ENCODE data around the gene NDUFA3.
A peak's percentile ranks its signal among the peaks of the same experiment; 100 is the strongest.

NDUFA3 gene

DNA sequence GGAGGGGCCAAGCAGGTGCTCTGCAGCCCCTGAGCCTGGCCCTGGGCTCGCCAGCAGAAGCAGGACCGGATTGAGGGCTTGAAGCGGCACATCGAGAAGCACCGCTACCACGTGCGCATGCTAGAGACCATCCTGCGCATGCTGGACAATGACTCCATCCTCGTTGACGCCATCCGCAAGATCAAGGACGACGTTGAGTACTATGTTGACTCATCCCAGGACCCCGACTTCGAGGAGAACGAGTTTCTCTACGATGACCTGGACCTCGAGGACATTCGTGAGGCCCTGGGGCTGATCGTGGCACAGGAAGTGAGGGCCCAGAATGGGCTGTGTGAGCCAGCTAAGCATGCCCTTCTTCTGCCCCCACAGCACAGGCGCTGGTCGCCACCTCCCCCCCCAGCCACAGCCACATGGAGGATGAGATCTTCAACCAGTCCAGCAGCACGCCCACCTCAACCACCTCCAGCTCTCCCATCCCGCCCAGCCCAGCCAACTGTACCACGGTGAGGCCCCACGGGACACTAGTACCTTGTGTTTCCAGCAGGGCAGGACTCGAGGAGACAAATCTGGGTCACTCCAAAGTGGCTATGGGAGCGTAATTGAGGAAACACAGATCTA lies 43.0 kb downstream of the NDUFA3 start:
- H3K4me3 Mint-ChIP-seq = no peak overlapping the region
- no peak overlapping the region for H3K27ac Mint-ChIP-seq
- H3K9me3 Mint-ChIP-seq = no peaks in the 10 kb centered on the region
- peaks cover 12% of the 10 kb centered on the region for H3K36me3 Mint-ChIP-seq
- peaks cover 22% of the 10 kb centered on the region for H3K4me1 Mint-ChIP-seq
- no peaks in the 10 kb centered on the region for H3K27me3 Mint-ChIP-seq

DNA sequence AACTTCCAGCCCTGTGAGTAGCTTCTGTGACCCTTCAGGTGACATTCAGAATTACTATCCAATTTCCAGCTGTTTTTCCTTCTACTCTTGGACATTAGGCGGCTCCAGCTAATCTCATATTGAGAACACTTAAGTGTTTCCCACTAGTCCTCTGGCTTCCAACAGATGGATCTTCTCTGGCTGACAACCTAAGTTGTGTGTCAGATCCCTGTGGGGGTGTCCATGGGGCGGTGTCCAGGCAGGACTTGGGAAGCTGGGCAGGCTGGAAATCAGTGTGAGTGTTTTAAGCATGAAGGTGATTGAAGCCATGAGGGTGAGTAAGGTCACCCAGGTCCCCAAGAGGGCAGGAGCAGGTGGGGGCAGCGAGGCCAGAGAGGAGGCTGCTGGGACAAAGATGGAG lies 45.0 kb downstream of the NDUFA3 start:
- no peak overlapping the region for H3K27ac Mint-ChIP-seq
- H3K4me1 Mint-ChIP-seq = peaks cover 6% of the 10 kb centered on the region
- H3K36me3 Mint-ChIP-seq = peaks cover 12% of the 10 kb centered on the region

DNA sequence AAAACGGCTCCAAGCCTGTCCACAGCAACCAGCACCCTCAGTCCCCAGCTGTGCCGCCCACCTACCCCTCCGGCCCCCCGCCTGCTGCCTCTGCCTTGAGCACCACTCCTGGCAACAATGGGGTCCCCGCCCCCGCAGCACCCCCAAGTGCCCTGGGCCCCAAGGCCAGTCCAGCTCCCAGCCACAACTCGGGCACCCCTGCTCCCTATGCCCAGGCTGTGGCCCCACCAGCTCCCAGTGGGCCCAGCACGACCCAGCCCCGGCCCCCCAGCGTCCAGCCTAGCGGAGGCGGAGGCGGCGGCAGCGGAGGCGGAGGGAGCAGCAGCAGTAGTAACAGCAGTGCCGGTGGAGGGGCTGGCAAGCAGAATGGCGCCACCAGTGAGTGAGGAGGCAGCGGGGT lies 45.5 kb downstream of the NDUFA3 start:
- H3K9me3 Mint-ChIP-seq = no peaks in the 10 kb centered on the region
- H3K27ac Mint-ChIP-seq = no peak overlapping the region
- peaks cover 7% of the 10 kb centered on the region for H3K4me1 Mint-ChIP-seq
- no peak overlapping the region for H3K4me3 Mint-ChIP-seq
- no peaks in the 10 kb centered on the region for H3K27me3 Mint-ChIP-seq
- peaks cover 12% of the 10 kb centered on the region for H3K36me3 Mint-ChIP-seq

More for the DNA sequence above, 45.0 kb downstream of the NDUFA3 start:
- Mint-ChIP-seq H3K9me3 (no peaks in the 10 kb centered on the region), H3K4me3 (no peak overlapping the region), H3K27me3 (no peaks in the 10 kb centered on the region)

DNA sequence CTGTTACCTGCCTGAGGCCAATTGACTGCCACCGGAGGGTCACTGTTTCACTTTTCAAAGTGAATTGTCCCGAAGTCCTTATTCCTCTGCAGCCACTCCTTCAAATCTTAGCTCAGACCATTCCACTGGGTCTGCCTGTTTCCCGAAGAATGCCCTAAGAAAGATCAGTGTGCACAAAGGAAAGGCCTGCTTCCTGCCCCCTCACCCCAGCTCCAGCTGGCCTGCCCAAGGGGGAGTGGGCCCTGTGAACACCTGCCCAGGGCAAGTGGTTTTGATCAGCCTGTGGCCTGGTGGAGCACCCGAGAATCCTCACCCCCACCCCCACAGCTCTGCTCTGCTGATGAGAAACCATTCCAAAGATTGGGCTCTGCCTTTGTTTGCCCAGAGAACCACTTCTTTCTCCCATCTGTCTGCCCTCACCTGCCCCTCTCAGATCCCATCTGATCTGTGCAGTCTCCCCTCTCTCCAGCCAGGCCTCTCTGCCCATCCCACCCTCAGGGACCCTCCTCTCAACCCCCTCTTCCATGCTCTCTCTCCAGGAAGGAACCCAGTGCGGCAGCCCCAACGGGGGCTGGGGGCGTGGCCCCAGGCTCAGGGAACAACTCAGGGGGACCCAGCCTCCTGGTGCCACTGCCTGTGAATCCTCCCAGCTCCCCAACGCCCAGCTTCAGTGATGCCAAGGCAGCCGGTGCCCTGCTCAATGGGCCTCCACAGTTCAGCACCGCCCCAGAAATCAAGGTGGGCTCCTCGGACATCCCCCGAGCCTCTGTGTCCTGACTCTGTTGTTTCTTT lies 46.6 kb downstream of the NDUFA3 start:
- peaks cover 12% of the 10 kb centered on the region for H3K36me3 Mint-ChIP-seq
- H3K4me3 Mint-ChIP-seq = no peak overlapping the region

DNA sequence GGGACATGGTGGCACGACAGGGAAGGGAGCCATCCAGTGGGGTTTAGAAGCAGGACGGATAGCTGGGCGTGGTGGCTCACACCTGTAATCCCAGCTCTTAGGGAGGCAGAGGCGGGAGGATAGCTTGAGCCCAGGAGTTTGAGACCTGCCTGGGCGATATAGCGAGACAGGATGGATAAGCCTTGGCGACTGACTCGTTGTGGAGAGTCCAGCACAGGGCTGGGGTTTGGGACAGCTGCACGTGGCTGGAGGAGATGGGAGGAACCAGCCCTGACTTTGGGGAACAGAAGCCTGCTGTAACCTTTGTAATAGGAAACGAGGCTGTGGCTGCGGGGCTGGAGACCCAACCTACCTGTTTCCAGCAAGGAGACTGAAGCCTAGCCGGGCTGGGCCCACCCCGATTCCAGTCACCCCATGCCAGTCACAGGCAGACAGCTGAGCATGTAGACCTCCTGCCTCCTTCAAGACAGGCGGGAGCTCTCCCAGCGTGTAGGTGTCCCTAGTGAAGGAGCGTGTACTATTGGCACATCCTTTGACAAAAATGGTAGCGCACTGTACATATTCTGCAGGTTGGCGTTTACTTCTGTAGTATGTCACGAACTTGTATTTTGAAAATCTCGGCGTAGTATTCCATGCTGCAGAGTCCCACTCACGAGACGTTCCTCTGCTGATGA lies 48.8 kb downstream of the NDUFA3 start:
- Mint-ChIP-seq H3K9me3 (no peaks in the 10 kb centered on the region), H3K27me3 (no peaks in the 10 kb centered on the region), H3K27ac (no peak overlapping the region), H3K36me3 (peaks cover 9% of the 10 kb centered on the region), H3K4me3 (no peak overlapping the region), H3K4me1 (peaks cover 29% of the 10 kb centered on the region)

More for the DNA sequence above, 46.6 kb downstream of the NDUFA3 start:
- peaks cover 12% of the 10 kb centered on the region for H3K4me1 Mint-ChIP-seq
- H3K9me3 Mint-ChIP-seq = no peaks in the 10 kb centered on the region
- H3K27ac Mint-ChIP-seq = peak overlapping the region; percentile 17
- H3K27me3 Mint-ChIP-seq = no peaks in the 10 kb centered on the region

DNA sequence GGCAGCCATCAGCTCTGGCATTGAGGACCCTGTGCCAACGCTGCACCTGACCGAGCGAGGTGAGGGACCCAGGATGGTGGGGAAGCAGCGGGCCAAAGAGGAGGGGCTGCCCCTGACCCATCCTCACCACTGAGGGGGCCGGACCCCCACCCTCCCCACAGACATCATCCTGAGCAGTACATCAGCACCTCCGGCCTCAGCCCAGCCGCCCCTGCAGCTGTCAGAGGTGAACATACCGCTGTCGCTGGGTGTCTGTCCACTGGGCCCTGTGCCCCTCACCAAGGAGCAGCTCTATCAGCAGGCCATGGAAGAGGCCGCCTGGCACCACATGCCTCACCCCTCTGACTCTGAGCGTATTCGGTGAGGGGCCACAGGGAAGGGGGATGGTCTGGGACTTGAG lies 49.6 kb downstream of the NDUFA3 start:
- no peaks in the 10 kb centered on the region for H3K9me3 Mint-ChIP-seq
- peaks cover 11% of the 10 kb centered on the region for H3K36me3 Mint-ChIP-seq
- H3K27ac Mint-ChIP-seq = no peak overlapping the region
- H3K4me1 Mint-ChIP-seq = peaks cover 35% of the 10 kb centered on the region
- H3K4me3 Mint-ChIP-seq = no peak overlapping the region
- H3K27me3 Mint-ChIP-seq = no peaks in the 10 kb centered on the region

DNA sequence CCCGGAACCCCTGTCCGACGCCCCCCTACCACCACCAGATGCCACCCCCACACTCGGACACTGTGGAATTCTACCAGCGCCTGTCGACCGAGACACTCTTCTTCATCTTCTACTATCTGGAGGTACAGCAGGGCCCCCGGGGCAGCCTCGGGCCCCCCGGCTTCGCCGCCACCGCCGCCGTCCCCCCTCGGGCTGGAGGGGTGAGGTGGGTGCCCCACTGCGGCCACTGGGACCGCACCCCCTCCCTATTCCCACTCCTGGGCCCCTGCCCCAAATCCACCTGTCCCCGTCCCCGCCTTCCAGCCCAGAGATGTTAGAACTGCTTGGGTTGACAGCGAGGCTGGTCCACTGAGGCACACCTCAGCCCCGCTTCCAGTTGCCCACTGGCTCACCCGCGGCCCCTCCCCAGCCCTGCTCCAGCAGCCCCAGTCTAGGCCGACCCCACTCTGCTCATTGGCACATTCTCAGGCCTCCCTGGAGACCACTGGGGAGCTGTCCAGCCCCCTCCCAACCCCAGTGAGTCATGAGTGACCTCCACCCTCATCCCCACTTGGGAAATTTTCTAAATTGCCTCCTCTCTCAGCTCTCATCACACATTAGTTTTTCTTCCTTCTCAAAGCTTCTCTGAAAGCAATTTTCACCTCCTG lies 50.3 kb downstream of the NDUFA3 start:
- Mint-ChIP-seq H3K4me3 (no peak overlapping the region), H3K9me3 (no peaks in the 10 kb centered on the region), H3K27me3 (no peaks in the 10 kb centered on the region), H3K27ac (peak overlapping the region; percentile 82), H3K4me1 (peaks cover 37% of the 10 kb centered on the region), H3K36me3 (peaks cover 11% of the 10 kb centered on the region)

DNA sequence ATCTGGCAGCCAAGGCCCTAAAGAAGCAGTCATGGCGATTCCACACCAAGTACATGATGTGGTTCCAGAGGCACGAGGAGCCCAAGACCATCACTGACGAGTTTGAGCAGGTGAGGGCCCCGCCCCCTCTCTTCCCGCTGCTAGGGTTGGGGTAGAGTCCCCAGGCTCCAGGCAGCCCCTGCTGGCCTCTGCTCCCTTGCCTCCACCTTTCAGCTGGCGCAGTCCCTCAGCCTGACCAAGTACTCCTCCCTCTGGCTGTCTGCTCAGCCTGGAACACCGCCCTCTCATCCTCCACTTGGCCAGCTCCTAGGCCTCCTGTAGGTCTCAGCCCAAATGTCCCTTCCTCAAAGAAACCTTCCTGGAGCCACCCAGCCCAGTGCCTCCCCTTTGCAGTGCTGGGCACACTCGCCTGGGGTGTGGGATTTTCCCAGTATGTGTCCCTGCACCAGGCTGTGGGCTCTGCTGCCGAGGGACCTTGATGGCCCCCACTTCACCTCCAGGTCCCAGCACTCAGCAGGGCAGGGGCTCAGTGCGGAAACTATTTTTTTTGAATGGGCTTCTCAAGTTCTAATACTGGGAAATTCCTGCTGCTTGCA lies 51.2 kb downstream of the NDUFA3 start:
- Mint-ChIP-seq H3K36me3 (peaks cover 9% of the 10 kb centered on the region), H3K9me3 (no peaks in the 10 kb centered on the region), H3K27ac (no peak overlapping the region), H3K4me3 (no peak overlapping the region), H3K4me1 (peaks cover 45% of the 10 kb centered on the region), H3K27me3 (no peaks in the 10 kb centered on the region)

DNA sequence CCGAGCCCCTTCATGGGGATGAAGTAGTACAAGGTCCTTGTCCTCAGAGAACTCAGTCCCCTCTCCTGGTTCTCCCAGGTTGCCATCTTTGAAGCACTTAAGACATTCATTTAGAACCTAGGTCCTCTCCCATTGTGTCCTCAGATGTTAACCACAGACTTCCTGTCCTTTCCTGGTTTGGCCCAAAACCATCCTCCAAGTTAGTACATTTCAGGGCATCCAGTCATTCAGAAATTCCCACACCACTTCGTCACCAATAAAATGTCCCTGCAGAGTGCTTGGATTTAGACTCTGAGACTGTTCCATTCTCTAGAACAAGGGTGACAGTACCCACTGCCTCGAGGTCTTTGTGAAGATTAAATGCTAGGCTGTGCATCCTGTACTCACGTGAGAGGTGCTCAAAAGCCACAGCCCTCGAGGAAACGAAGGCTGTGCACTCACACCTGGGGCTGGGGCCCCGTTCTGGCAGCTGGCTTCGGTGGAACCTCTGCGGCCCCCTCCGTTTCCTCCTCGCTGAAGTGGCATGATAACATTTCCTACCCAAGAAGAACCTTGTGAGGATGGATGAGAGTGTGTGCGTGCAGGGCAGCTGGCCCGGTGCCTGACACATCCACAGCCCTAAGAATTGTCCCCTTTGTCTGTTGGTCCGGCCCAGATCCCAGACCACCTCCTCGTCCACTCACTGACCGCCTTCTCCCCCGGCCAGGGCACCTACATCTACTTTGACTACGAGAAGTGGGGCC lies 52.1 kb downstream of the NDUFA3 start:
- Mint-ChIP-seq H3K4me3 (peak overlapping the region; percentile 21), H3K36me3 (peaks cover 7% of the 10 kb centered on the region), H3K27me3 (no peaks in the 10 kb centered on the region), H3K27ac (peak overlapping the region; percentile 51), H3K4me1 (peaks cover 52% of the 10 kb centered on the region), H3K9me3 (no peaks in the 10 kb centered on the region)

DNA sequence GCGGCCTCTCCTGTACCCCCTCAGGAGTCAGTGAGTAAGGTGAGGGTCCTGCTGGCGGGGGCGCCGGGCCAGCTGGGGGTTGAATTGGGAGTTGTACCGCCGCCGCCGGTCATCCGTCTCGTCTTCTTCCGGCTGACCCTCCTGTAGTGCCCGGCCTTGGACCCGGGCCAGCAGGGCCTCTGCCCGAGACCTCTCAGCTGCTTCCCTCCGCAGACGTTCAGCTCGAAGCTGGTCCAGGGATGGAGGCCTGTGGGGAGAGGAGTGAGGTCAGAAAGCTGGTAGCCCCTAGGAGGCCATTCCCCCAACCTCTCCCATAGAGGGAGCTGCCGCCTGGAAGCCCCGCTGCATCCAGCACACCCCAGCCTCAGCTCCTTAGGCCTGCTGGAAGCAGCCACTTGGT lies 53.0 kb downstream of the NDUFA3 start:
- Mint-ChIP-seq H3K27me3 (no peaks in the 10 kb centered on the region), H3K27ac (no peak overlapping the region), H3K4me1 (peaks cover 61% of the 10 kb centered on the region)

DNA sequence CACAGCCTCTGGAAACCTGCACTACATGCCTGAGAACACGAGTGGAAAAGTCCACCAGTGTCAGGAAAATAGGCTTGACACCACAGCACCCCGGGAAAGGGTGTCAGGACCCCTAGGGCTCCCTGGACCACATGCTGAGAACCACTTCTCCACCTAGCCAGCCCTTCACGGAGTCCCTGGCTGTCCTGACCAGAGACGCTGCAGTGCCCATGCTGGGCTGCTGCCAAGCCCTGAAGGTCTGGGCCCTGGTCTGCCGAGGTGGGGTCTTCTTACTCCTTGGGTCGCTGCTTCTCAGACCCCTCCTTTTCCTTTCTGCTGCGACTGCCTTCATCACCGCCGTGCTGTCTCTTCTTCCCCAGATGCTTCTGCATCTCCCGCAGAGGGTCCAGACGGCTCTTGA lies 53.8 kb downstream of the NDUFA3 start:
- Mint-ChIP-seq H3K27me3 (no peaks in the 10 kb centered on the region), H3K4me1 (peaks cover 66% of the 10 kb centered on the region), H3K4me3 (peak overlapping the region; percentile 20), H3K27ac (no peak overlapping the region), H3K36me3 (peaks cover 4% of the 10 kb centered on the region), H3K9me3 (no peaks in the 10 kb centered on the region)

More for the DNA sequence above, 53.0 kb downstream of the NDUFA3 start:
- H3K36me3 Mint-ChIP-seq = peaks cover 4% of the 10 kb centered on the region
- no peak overlapping the region for H3K4me3 Mint-ChIP-seq
- no peaks in the 10 kb centered on the region for H3K9me3 Mint-ChIP-seq

DNA sequence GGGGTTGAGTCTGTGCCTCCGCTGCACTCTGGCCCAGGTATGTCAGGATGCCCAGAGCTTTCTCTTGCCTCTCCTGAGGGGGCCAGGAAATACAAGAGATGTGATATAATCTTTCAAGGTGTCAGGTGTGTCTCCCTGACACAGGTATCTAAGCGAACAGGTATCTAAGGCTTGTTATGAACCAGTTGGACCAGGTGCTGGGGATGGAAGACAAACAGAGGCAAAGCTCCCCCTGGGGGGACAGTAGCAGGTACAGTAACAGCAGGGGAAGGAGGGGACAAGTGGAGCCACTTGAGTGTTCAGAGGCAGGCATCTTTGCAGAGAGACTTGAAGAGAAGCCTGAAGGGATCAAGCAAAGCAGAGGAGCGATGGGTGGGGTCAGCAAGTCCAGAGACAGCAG lies 54.3 kb downstream of the NDUFA3 start:
- H3K4me1 Mint-ChIP-seq = peaks cover 66% of the 10 kb centered on the region
- H3K27me3 Mint-ChIP-seq = no peaks in the 10 kb centered on the region
- H3K4me3 Mint-ChIP-seq = peak overlapping the region; percentile 20
- peaks cover 4% of the 10 kb centered on the region for H3K36me3 Mint-ChIP-seq
- no peaks in the 10 kb centered on the region for H3K9me3 Mint-ChIP-seq
- H3K27ac Mint-ChIP-seq = no peak overlapping the region

All from activated naive CD4-positive, alpha-beta T cell treated with anti-CD3 and anti-CD28 coated beads, Interleukin-2, amount 50 U/mL, for 24 hours (primary cell).